ENCODE results near the gene STK33. TPM values are rescaled to one million over a fixed set of nuclear protein-coding genes. Genes with fewer than 3 reads are reported as not detected.

STK33 gene
- total RNA-seq, 1 experiment from 2014 or later, result 5.8 TPM

- H4K20me1 ChIP-seq (ENCODE audit: insufficient read depth), result no peaks in the 10 kb centered on the region
- H3F3A ChIP-seq (ENCODE audit: insufficient read depth, low read depth), result no peaks in the 10 kb centered on the region
- TF ChIP-seq EZH2 (IDR thresholded peaks at IDR 0.05; ENCODE audit: low read depth) (no peak), CTCF (conservative IDR thresholded peaks at IDR 0.05) (no peak)
- no peak overlapping the region for H3K4me2 ChIP-seq
- H3K36me3 ChIP-seq (ENCODE audit: low read depth), result no peaks in the 10 kb centered on the region
- no peaks in the 10 kb centered on the region for H3K4me1 ChIP-seq (replicated peaks; ENCODE audit: insufficient read depth)
- CTCF ChIA-PET, result no interaction called here
- H3K9me2 ChIP-seq (ENCODE audit: insufficient read depth), result no peaks in the 10 kb centered on the region
- H3K27me3 ChIP-seq (ENCODE audit: insufficient read depth, low read depth), result no peaks in the 10 kb centered on the region
- H3K27ac ChIP-seq, result no peak overlapping the region
- DNase-seq, result no peak
- intact Hi-C loops (cut with micrococcal nuclease; ENCODE audit: unreplicated experiment), result no loop called here
- H2AFZ ChIP-seq, result no peak overlapping the region
- no peaks in the 10 kb centered on the region for H3K79me2 ChIP-seq (ENCODE audit: low read depth)
- no peak overlapping the region for H3K4me3 ChIP-seq
- POLR2A ChIA-PET (ENCODE audit: unreplicated experiment), result no interaction called here
- no TSS peak for BruUV-seq (replicated peaks)
- no peaks in the 10 kb centered on the region for H3K9me3 ChIP-seq (ENCODE audit: insufficient read depth, low read depth)
Observed at GRCh38 chr11:8624698-8625097, 30.7 kb upstream of the STK33 start.

- ChIA-PET CTCF (no interaction called here), POLR2A (ENCODE audit: unreplicated experiment) (no interaction called here)
- Histone ChIP-seq H4K20me1 (ENCODE audit: insufficient read depth) (no peaks in the 10 kb centered on the region), H2AFZ (no peak overlapping the region), H3K36me3 (ENCODE audit: low read depth) (no peaks in the 10 kb centered on the region), H3K9me3 (ENCODE audit: insufficient read depth, low read depth) (no peaks in the 10 kb centered on the region), H3K27ac (no peak overlapping the region), H3F3A (ENCODE audit: insufficient read depth, low read depth) (no peaks in the 10 kb centered on the region), H3K4me3 (no peak overlapping the region), H3K4me1 (replicated peaks; ENCODE audit: insufficient read depth) (no peaks in the 10 kb centered on the region), H3K9me2 (ENCODE audit: insufficient read depth) (no peaks in the 10 kb centered on the region), H3K27me3 (ENCODE audit: insufficient read depth, low read depth) (no peaks in the 10 kb centered on the region), H3K79me2 (ENCODE audit: low read depth) (no peaks in the 10 kb centered on the region), H3K4me2 (no peak overlapping the region)
- intact Hi-C loops (cut with micrococcal nuclease; ENCODE audit: unreplicated experiment), result no loop called here
- TF ChIP-seq CTCF (conservative IDR thresholded peaks at IDR 0.05) (no peak), EZH2 (IDR thresholded peaks at IDR 0.05; ENCODE audit: low read depth) (no peak)
- no TSS peak for BruUV-seq (replicated peaks)
- DNase-seq, result no peak
Observed at GRCh38 chr11:8621147-8621546, 27.1 kb upstream of the STK33 start.

GRCh38 chr11:8617063-8617462 is 23.0 kb upstream of the STK33 start:
- Histone ChIP-seq H3K27me3 (ENCODE audit: insufficient read depth, low read depth) (no peaks in the 10 kb centered on the region), H3K9me2 (ENCODE audit: insufficient read depth) (no peaks in the 10 kb centered on the region), H3K27ac (no peak overlapping the region), H3K36me3 (ENCODE audit: low read depth) (no peaks in the 10 kb centered on the region), H4K20me1 (ENCODE audit: insufficient read depth) (no peaks in the 10 kb centered on the region), H3K4me1 (replicated peaks; ENCODE audit: insufficient read depth) (no peaks in the 10 kb centered on the region), H3K79me2 (ENCODE audit: low read depth) (no peaks in the 10 kb centered on the region), H3K4me2 (no peak overlapping the region), H3K4me3 (no peak overlapping the region), H3K9me3 (ENCODE audit: insufficient read depth, low read depth) (no peaks in the 10 kb centered on the region), H3F3A (ENCODE audit: insufficient read depth, low read depth) (no peaks in the 10 kb centered on the region), H2AFZ (no peak overlapping the region)
- CTCF ChIA-PET, result no interaction called here
- intact Hi-C loops (cut with micrococcal nuclease; ENCODE audit: unreplicated experiment), result no loop called here
- POLR2A ChIA-PET (ENCODE audit: unreplicated experiment), result no interaction called here
- DNase-seq, result no peak
- no peak for TF ChIP-seq CTCF (conservative IDR thresholded peaks at IDR 0.05)
- no peak for TF ChIP-seq EZH2 (IDR thresholded peaks at IDR 0.05; ENCODE audit: low read depth)
- no TSS peak for BruUV-seq (replicated peaks)
